Measurements from ENCODE around the gene PEG3. TPM values are rescaled to one million over a fixed set of nuclear protein-coding genes. Genes with fewer than 3 reads are reported as not detected.

The PEG3 gene
- total RNA-seq (2021): 0.27 to 0.83 TPM (median 0.32 TPM) in 3 replicates
- not detected for Bru-seq, nascent RNA
- long read RNA-seq, experiment 1: 0 reads
- long read RNA-seq, experiment 2: 0 reads
- long read RNA-seq, experiment 3: 0 reads

DNA sequence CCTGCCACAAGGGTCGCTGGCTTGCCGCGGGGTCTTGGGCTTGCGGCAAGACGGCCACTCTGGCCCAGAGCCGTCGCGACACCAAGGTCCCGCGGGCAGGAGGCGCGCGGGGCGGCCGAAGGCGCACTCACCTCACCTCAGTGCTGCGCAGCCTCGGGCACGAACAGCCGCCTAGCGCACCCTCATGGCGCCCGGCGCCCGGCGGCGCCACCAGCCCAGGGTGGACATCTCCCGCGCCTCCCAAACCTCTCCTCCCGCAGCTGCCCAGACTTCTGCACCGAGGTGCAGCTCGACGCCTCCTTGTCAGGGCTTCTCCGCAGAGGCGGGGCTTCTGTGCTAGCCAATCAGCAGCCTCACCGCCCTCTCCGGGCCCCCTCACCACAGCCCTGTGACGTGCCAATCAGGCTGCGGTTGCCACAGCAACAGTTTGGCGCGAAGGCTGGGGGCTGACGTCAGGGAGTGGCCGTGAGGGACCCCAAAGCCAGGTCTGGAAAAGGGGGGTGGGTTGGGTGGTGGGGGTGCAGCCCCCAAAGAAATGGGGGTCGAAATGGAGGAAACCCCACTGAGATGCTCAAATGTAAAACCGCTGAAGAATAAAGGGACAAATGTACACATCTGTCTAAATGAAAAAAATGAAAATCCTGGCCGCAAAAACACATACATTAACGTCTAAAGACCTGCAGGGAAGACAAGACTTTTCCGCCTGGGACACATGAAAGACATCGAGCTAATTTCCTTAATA, at the start of gene PEG3, which contains the start of gene ZIM2:
TSS of gene PEG3 (minus strand) at position 276 of the 742 bp plus-strand sequence. CDS start 16,071 bp downstream, outside the sequence.
TSS of gene ZIM2 (minus strand) at position 276 of the 742 bp plus-strand sequence. CDS start 16,449 bp downstream, outside the sequence.
- Mint-ChIP-seq H3K4me3 (no peak within 1 kb of the TSS), H3K4me1 (no peaks in the 10 kb centered on the region), H3K27ac (no peak within 1 kb of the TSS), H3K36me3 (peaks cover 42% of the 10 kb centered on the region), H3K27me3 (ENCODE audit: low read depth) (peaks cover 11% of the 10 kb centered on the region), H3K9me3 (peaks cover 36% of the 10 kb centered on the region)
- POLR2A ChIA-PET: no interaction called here
- TF ChIP-seq, protein P1, sequence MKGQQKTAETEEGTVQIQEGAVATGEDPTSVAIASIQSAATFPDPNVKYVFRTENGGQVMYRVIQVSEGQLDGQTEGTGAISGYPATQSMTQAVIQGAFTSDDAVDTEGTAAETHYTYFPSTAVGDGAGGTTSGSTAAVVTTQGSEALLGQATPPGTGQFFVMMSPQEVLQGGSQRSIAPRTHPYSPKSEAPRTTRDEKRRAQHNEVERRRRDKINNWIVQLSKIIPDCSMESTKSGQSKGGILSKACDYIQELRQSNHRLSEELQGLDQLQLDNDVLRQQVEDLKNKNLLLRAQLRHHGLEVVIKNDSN (CRISPR knock-in tag; IDR thresholded peaks at IDR 0.05): no peak
- no peak for TF ChIP-seq NFATC4 (CRISPR knock-in tag; IDR thresholded peaks at IDR 0.05)
- no peak for TF ChIP-seq ZNF138 (CRISPR knock-in tag; conservative IDR thresholded peaks at IDR 0.05)
- TF ChIP-seq ZNF532 (CRISPR knock-in tag; IDR thresholded peaks at IDR 0.05; ENCODE audit: borderline replicate concordance): no peak
- TF ChIP-seq, protein P2, sequence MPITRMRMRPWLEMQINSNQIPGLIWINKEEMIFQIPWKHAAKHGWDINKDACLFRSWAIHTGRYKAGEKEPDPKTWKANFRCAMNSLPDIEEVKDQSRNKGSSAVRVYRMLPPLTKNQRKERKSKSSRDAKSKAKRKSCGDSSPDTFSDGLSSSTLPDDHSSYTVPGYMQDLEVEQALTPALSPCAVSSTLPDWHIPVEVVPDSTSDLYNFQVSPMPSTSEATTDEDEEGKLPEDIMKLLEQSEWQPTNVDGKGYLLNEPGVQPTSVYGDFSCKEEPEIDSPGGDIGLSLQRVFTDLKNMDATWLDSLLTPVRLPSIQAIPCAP (CRISPR knock-in tag; IDR thresholded peaks at IDR 0.05): no peak
- no peak for TF ChIP-seq E2F4 (CRISPR knock-in tag; IDR thresholded peaks at IDR 0.05; ENCODE audit: borderline replicate concordance, low read depth)
- TF ChIP-seq IRF2 (CRISPR knock-in tag; IDR thresholded peaks at IDR 0.05; ENCODE audit: borderline replicate concordance, low read depth): no peak
- TF ChIP-seq NFYB (CRISPR knock-in tag; conservative IDR thresholded peaks at IDR 0.05; ENCODE audit: low read depth): no peak
- no peak for TF ChIP-seq OVOL2 (CRISPR knock-in tag; IDR thresholded peaks at IDR 0.05; ENCODE audit: borderline replicate concordance)
- no peak for TF ChIP-seq AR (CRISPR knock-in tag; IDR thresholded peaks at IDR 0.05)
- no peak for TF ChIP-seq NFE2L1 (CRISPR knock-in tag; IDR thresholded peaks at IDR 0.05)
- TF ChIP-seq ATF3 (CRISPR knock-in tag; conservative IDR thresholded peaks at IDR 0.05): no peak
- TF ChIP-seq, protein P3, sequence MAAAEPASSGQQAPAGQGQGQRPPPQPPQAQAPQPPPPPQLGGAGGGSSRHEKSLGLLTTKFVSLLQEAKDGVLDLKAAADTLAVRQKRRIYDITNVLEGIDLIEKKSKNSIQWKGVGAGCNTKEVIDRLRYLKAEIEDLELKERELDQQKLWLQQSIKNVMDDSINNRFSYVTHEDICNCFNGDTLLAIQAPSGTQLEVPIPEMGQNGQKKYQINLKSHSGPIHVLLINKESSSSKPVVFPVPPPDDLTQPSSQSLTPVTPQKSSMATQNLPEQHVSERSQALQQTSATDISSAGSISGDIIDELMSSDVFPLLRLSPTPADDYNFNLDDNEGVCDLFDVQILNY (CRISPR knock-in tag; IDR thresholded peaks at IDR 0.05): no peak
- TF ChIP-seq NR1H2 (CRISPR knock-in tag; IDR thresholded peaks at IDR 0.05): no peak
- ATAC-seq: no peak
- CTCF ChIA-PET: no interaction called here
- no peak for DNase-seq (ENCODE audit: low spot score)

Data from WTC11 (cell line).